ENCODE results near the gene ABLIM2. TPM values are rescaled to one million over a fixed set of nuclear protein-coding genes. Genes with fewer than 3 reads are reported as not detected.

Gene ABLIM2
- total and polyA plus RNA-seq, 2 of the 8 experiments (the other 6 are each of a cell fraction or from before 2014, with no cell fraction given): 2.8 to 3.0 TPM

- no peak overlapping the region for H2BK15ac ChIP-seq (ENCODE audit: low read length)
- no peak overlapping the region for H3K23ac ChIP-seq (ENCODE audit: insufficient read length)
- H2AK5ac ChIP-seq (ENCODE audit: low read depth, low read length): no peak overlapping the region
- no peak overlapping the region for H3K27ac ChIP-seq (ENCODE audit: low read depth, low read length)
- H2BK120ac ChIP-seq (replicated peaks; ENCODE audit: low read depth, low read length): no peak overlapping the region
- no peaks in the 10 kb centered on the region for H3K27me3 ChIP-seq (replicated peaks in 1 of 4; ENCODE audit: control insufficient read depth in 3 of 4, extremely low read depth in 1 of 4, insufficient read depth in 3 of 4, low read length in 3 of 4)
- no peak overlapping the region for H2BK20ac ChIP-seq (ENCODE audit: low read length)
- H3K18ac ChIP-seq (ENCODE audit: extremely low read depth, low read length): no peak overlapping the region; the same call in 1 of the 2 replicates
- no peak overlapping the region for H2AFZ ChIP-seq (ENCODE audit: low read length)
- FAIRE-seq: no peak
- no peak overlapping the region for H4K91ac ChIP-seq (replicated peaks; ENCODE audit: insufficient read length, low read length)
- no peaks in the 10 kb centered on the region for H3K79me2 ChIP-seq (ENCODE audit: control insufficient read depth in 1 of 2, insufficient read depth in 2 of 2, low read length in 2 of 2)
- no peaks in the 10 kb centered on the region for H4K20me1 ChIP-seq (replicated peaks in 1 of 2; ENCODE audit: control insufficient read depth in 1 of 2, insufficient read depth in 2 of 2, low read length in 2 of 2)
- POLR2A ChIA-PET (ENCODE audit: partially characterized antibody): no interaction called here
- no peak for DNase-seq (ENCODE audit: low read depth in 1 of 2, low spot score in 2 of 2)
- H3K56ac ChIP-seq (replicated peaks; ENCODE audit: insufficient read length, low read depth, low read length): no peak overlapping the region
- no peak overlapping the region for H3K14ac ChIP-seq (ENCODE audit: insufficient read length)
- TF ChIP-seq CTBP2 (IDR thresholded peaks at IDR 0.05; ENCODE audit: borderline replicate concordance, insufficient read depth, insufficient read length, low read length) (no peak), SP2 (IDR thresholded peaks at IDR 0.05; ENCODE audit: low read length) (no peak), CBX8 (IDR thresholded peaks at IDR 0.05; ENCODE audit: borderline replicate concordance, low read depth, low read length) (no peak), TEAD4 (IDR thresholded peaks at IDR 0.05; ENCODE audit: low read depth, low read length) (no peak), PHF8 (conservative IDR thresholded peaks at IDR 0.05; ENCODE audit: low read depth, low read length) (no peak), GTF2F1 (IDR thresholded peaks at IDR 0.05; ENCODE audit: borderline replicate concordance, low read depth, low read length) (no peak)
- no peak overlapping the region for H4K5ac ChIP-seq (ENCODE audit: insufficient read length, low read depth, low read length)
- H3K36me3 ChIP-seq (ENCODE audit: control insufficient read depth in 2 of 4, insufficient read depth in 4 of 4, low read length in 3 of 4): no peaks in the 10 kb centered on the region
- H3K4me2 ChIP-seq (ENCODE audit: insufficient read depth in 1 of 2, low read depth in 2 of 2, low read length in 2 of 2): no peak overlapping the region
- no peaks in the 10 kb centered on the region for H3K23me2 ChIP-seq (ENCODE audit: low read depth, low read length)
- H3K4me1 ChIP-seq (replicated peaks in 1 of 4; ENCODE audit: control insufficient read depth in 3 of 4, insufficient read depth in 4 of 4, low read length in 3 of 4): peaks cover 0 to 4% (median 2%) of the 10 kb centered on the region in 4 experiments; a peak in 3 of 7 replicates
- H4K8ac ChIP-seq (ENCODE audit: extremely low read depth, insufficient read depth, low read length): no peak overlapping the region; the same call in 1 of the 2 replicates
- CTCF ChIA-PET (ENCODE audit: partially characterized antibody): interaction anchor here (1.0 to 1.9 kb wide), 3 partner anchors 36 to 108 kb away, joined by 3 to 6 read pairs (median 3); no protein-coding TSS in a partner anchor
- no peak overlapping the region for H3K4ac ChIP-seq (replicated peaks; ENCODE audit: insufficient read length, low read depth, low read length)
- H3K9me3 ChIP-seq (ENCODE audit: insufficient read depth in 2 of 2, low read depth in 1 of 2, low read length in 1 of 2): no peaks in the 10 kb centered on the region
- WGBS, 2 experiments (ENCODE audit: extremely low coverage in 1 of 2, insufficient coverage in 1 of 2, insufficient read length in 1 of 2, insufficient replicate concordance in 2 of 2, low coverage in 1 of 2, low lambda C conversion rate in 2 of 2, missing lambda C conversion rate in 1 of 2): 83% methylated on average over 13 of the region's 15 CpGs; no CpG with 5 or more reads in 1 of the 2 experiments
- 0 out of 2 replicates have a peak overlapping the region, but pooled peaks have one; percentile 66 for H2BK5ac ChIP-seq (ENCODE audit: low read depth, low read length)
- H3K9ac ChIP-seq (replicated peaks in 1 of 4; ENCODE audit: extremely low read depth in 1 of 4, low read depth in 3 of 4, low read length in 3 of 4): no peak overlapping the region
- H2BK12ac ChIP-seq (ENCODE audit: low read depth, low read length): no peak overlapping the region
- no peaks in the 10 kb centered on the region for H3K79me1 ChIP-seq (ENCODE audit: low read depth, low read length)
- H3K4me3 ChIP-seq (ENCODE audit: extremely low read depth in 1 of 4, insufficient read depth in 2 of 4, low read depth in 3 of 4, low read length in 4 of 4): no peak overlapping the region
These were observed 156.9 kb downstream of the ABLIM2 start for GRCh38 chr4:8001564-8002355.

Data from H1 (cell line).